NCI-H1694 treated with DMSO at 0.1 percent for 48 hours (cell line): Measurements from ENCODE around the gene PET117.
"Not testable (repeated sequence)": the region's sequence is repeated elsewhere in the genome, so short reads cannot be mapped to it uniquely, and the experiment has no call there.

Source experiments
- DNase-seq: peaks from one replicate; lab custom pipeline; 2025; lab: John Stamatoyannopoulos, UW

PET117 gene

GRCh38 chr20:18164356-18164755 is 26.7 kb downstream of the PET117 start:
- DNase-seq = no peak

GRCh38 chr20:18165553-18165952 is 27.9 kb downstream of the PET117 start:
- no peak for DNase-seq

GRCh38 chr20:18166241-18166881 is 28.7 kb downstream of the PET117 start:
- no peak for DNase-seq

- no peak for DNase-seq
Observed at GRCh38 chr20:18166950-18167349, 29.3 kb downstream of the PET117 start.

- DNase-seq = no peak
Observed at GRCh38 chr20:18172379-18172778, 34.7 kb downstream of the PET117 start.

- DNase-seq = no peak
Observed at GRCh38 chr20:18174906-18175683, 37.4 kb downstream of the PET117 start.

- DNase-seq = no peak
Observed at GRCh38 chr20:18176318-18176785, 38.7 kb downstream of the PET117 start.

- not testable (repeated sequence) for DNase-seq
Observed at GRCh38 chr20:18180366-18180765, 42.7 kb downstream of the PET117 start.

- DNase-seq = no peak
Observed at GRCh38 chr20:18180815-18181214, 43.2 kb downstream of the PET117 start.

- no peak for DNase-seq
Observed at GRCh38 chr20:18187020-18187419, 49.4 kb downstream of the PET117 start.

GRCh38 chr20:18188434-18188833 is 50.8 kb downstream of the PET117 start:
- no peak for DNase-seq

- no peak for DNase-seq
Observed at GRCh38 chr20:18190338-18191233, 52.9 kb downstream of the PET117 start.

- no peak for DNase-seq
Observed at GRCh38 chr20:18191306-18191705, 53.6 kb downstream of the PET117 start.
